ENCODE measurements around the gene PRRT4. TPM values are rescaled to one million over a fixed set of nuclear protein-coding genes. Genes with fewer than 3 reads are reported as not detected.
A peak's percentile ranks its signal among the peaks of the same experiment; 100 is the strongest.

PRRT4 gene
- total RNA-seq, 1 donor from 2014 or later, result 0.21 TPM

- H3K4me1 Mint-ChIP-seq (ENCODE audit: low read depth), result peaks cover 30% of the 10 kb centered on the region
- H3K9me3 Mint-ChIP-seq, result no peaks in the 10 kb centered on the region
- H3K4me3 Mint-ChIP-seq, result peak within 1 kb of the TSS; percentile 95
- H3K36me3 Mint-ChIP-seq (ENCODE audit: low read depth), result peaks cover 7% of the 10 kb centered on the region
- peaks cover 16% of the 10 kb centered on the region for H3K27me3 Mint-ChIP-seq (ENCODE audit: insufficient read depth)
- peak within 1 kb of the TSS; percentile 89 for H3K27ac Mint-ChIP-seq
- peak; percentile 83 for DNase-seq (ENCODE audit: low spot score)
- intact Hi-C loops (cut with micrococcal nuclease), result loop anchor here (1.0 to 10.0 kb wide), 10 partner anchors 19 to 759 kb away; partner anchors contain the start of genes ATP6V1F, GCC1, HILPDA and IMPDH1
Measured at GRCh38 chr7:128343554-128344430, 17.7 kb downstream of the PRRT4 start, which contains the start of gene RBM28. TSS of gene RBM28 (minus strand) at chr7:128343908. CDS start at chr7:128343793, 115 bp downstream.

GRCh38 chr7:128341733-128342132 lies 19.8 kb downstream of the PRRT4 start:
- Mint-ChIP-seq H3K4me3 (peak overlapping the region; percentile 95), H3K27me3 (ENCODE audit: insufficient read depth) (no peaks in the 10 kb centered on the region), H3K4me1 (ENCODE audit: low read depth) (peaks cover 30% of the 10 kb centered on the region)

GRCh38 chr7:128335730-128336129 lies 25.8 kb downstream of the PRRT4 start:
- no peak for DNase-seq (ENCODE audit: low spot score)
- Mint-ChIP-seq H3K9me3 (no peaks in the 10 kb centered on the region), H3K27me3 (ENCODE audit: insufficient read depth) (no peaks in the 10 kb centered on the region), H3K27ac (no peak overlapping the region), H3K36me3 (ENCODE audit: low read depth) (peaks cover 45% of the 10 kb centered on the region), H3K4me1 (ENCODE audit: low read depth) (peaks cover 3% of the 10 kb centered on the region), H3K4me3 (no peak overlapping the region)
- intact Hi-C loops (cut with micrococcal nuclease), result no loop called here

More at GRCh38 chr7:128341733-128342132, 19.8 kb downstream of the PRRT4 start:
- Mint-ChIP-seq H3K9me3 (no peaks in the 10 kb centered on the region), H3K36me3 (ENCODE audit: low read depth) (peaks cover 17% of the 10 kb centered on the region), H3K27ac (no peak overlapping the region)
- no peak for DNase-seq (ENCODE audit: low spot score)
- intact Hi-C loops (cut with micrococcal nuclease), result loop anchor here (2.0 to 10.0 kb wide), 7 partner anchors 21 to 757 kb away; partner anchors contain the start of genes ATP6V1F and GCC1

- Mint-ChIP-seq H3K4me1 (ENCODE audit: low read depth) (peaks cover 22% of the 10 kb centered on the region), H3K27me3 (ENCODE audit: insufficient read depth) (no peaks in the 10 kb centered on the region), H3K9me3 (no peaks in the 10 kb centered on the region), H3K27ac (no peak overlapping the region), H3K4me3 (no peak overlapping the region), H3K36me3 (ENCODE audit: low read depth) (peaks cover 36% of the 10 kb centered on the region)
- intact Hi-C loops (cut with micrococcal nuclease), result loop anchor here (10.0 kb wide), 1 partner anchor 620 kb away; no protein-coding TSS in a partner anchor
- DNase-seq (ENCODE audit: low spot score), result no peak
Measured at GRCh38 chr7:128324368-128324680, 37.2 kb downstream of the PRRT4 start.

GRCh38 chr7:128323459-128324367 lies 37.8 kb downstream of the PRRT4 start:
- Mint-ChIP-seq H3K4me3 (no peak overlapping the region), H3K4me1 (ENCODE audit: low read depth) (peaks cover 24% of the 10 kb centered on the region), H3K27me3 (ENCODE audit: insufficient read depth) (no peaks in the 10 kb centered on the region), H3K9me3 (no peaks in the 10 kb centered on the region), H3K36me3 (ENCODE audit: low read depth) (peaks cover 40% of the 10 kb centered on the region), H3K27ac (no peak overlapping the region)
- DNase-seq (ENCODE audit: low spot score), result no peak
- intact Hi-C loops (cut with micrococcal nuclease), result loop anchor here (10.0 kb wide), 1 partner anchor 619 kb away; no protein-coding TSS in a partner anchor

- H3K27ac Mint-ChIP-seq, result no peak overlapping the region
- H3K36me3 Mint-ChIP-seq (ENCODE audit: low read depth), result peaks cover 43% of the 10 kb centered on the region
- H3K9me3 Mint-ChIP-seq, result no peaks in the 10 kb centered on the region
- H3K4me3 Mint-ChIP-seq, result no peak overlapping the region
- peaks cover 27% of the 10 kb centered on the region for H3K4me1 Mint-ChIP-seq (ENCODE audit: low read depth)
- H3K27me3 Mint-ChIP-seq (ENCODE audit: insufficient read depth), result no peaks in the 10 kb centered on the region
- intact Hi-C loops (cut with micrococcal nuclease), result loop anchor here (10.0 kb wide), 1 partner anchor 618 kb away; no protein-coding TSS in a partner anchor
- DNase-seq (ENCODE audit: low spot score), result no peak
Measured at GRCh38 chr7:128323040-128323439, 38.5 kb downstream of the PRRT4 start.

GRCh38 chr7:128322040-128322643 lies 39.3 kb downstream of the PRRT4 start:
- H3K27ac Mint-ChIP-seq, result peak overlapping the region; percentile 36
- peaks cover 49% of the 10 kb centered on the region for H3K36me3 Mint-ChIP-seq (ENCODE audit: low read depth)
- H3K4me3 Mint-ChIP-seq, result no peak overlapping the region
- H3K9me3 Mint-ChIP-seq, result no peaks in the 10 kb centered on the region
- intact Hi-C loops (cut with micrococcal nuclease), result loop anchor here (10.0 kb wide), 1 partner anchor 617 kb away; no protein-coding TSS in a partner anchor
- no peaks in the 10 kb centered on the region for H3K27me3 Mint-ChIP-seq (ENCODE audit: insufficient read depth)
- peaks cover 27% of the 10 kb centered on the region for H3K4me1 Mint-ChIP-seq (ENCODE audit: low read depth)
- DNase-seq (ENCODE audit: low spot score), result no peak

- Mint-ChIP-seq H3K4me3 (no peak overlapping the region), H3K4me1 (ENCODE audit: low read depth) (peaks cover 27% of the 10 kb centered on the region), H3K36me3 (ENCODE audit: low read depth) (peaks cover 57% of the 10 kb centered on the region), H3K27ac (peak overlapping the region; percentile 7), H3K9me3 (no peaks in the 10 kb centered on the region), H3K27me3 (ENCODE audit: insufficient read depth) (no peaks in the 10 kb centered on the region)
- intact Hi-C loops (cut with micrococcal nuclease), result loop anchor here (10.0 kb wide), 1 partner anchor 616 kb away; no protein-coding TSS in a partner anchor
- no peak for DNase-seq (ENCODE audit: low spot score)
Measured at GRCh38 chr7:128321044-128321422, 40.5 kb downstream of the PRRT4 start.

- Mint-ChIP-seq H3K36me3 (ENCODE audit: low read depth) (peaks cover 58% of the 10 kb centered on the region), H3K4me3 (no peak overlapping the region), H3K27ac (no peak overlapping the region), H3K4me1 (ENCODE audit: low read depth) (peaks cover 27% of the 10 kb centered on the region), H3K9me3 (no peaks in the 10 kb centered on the region), H3K27me3 (ENCODE audit: insufficient read depth) (no peaks in the 10 kb centered on the region)
- no peak for DNase-seq (ENCODE audit: low spot score)
- intact Hi-C loops (cut with micrococcal nuclease), result no loop called here
Measured at GRCh38 chr7:128318691-128319090, 42.8 kb downstream of the PRRT4 start.

GRCh38 chr7:128311013-128311412 lies 50.5 kb downstream of the PRRT4 start:
- intact Hi-C loops (cut with micrococcal nuclease), result no loop called here
- Mint-ChIP-seq H3K4me1 (ENCODE audit: low read depth) (no peaks in the 10 kb centered on the region), H3K27ac (no peak overlapping the region), H3K36me3 (ENCODE audit: low read depth) (peaks cover 41% of the 10 kb centered on the region), H3K9me3 (no peaks in the 10 kb centered on the region), H3K4me3 (no peak overlapping the region), H3K27me3 (ENCODE audit: insufficient read depth) (no peaks in the 10 kb centered on the region)
- DNase-seq (ENCODE audit: low spot score), result no peak

- Mint-ChIP-seq H3K4me3 (no peak overlapping the region), H3K4me1 (ENCODE audit: low read depth) (no peaks in the 10 kb centered on the region), H3K27ac (no peak overlapping the region), H3K9me3 (no peaks in the 10 kb centered on the region), H3K27me3 (ENCODE audit: insufficient read depth) (no peaks in the 10 kb centered on the region), H3K36me3 (ENCODE audit: low read depth) (peaks cover 41% of the 10 kb centered on the region)
- DNase-seq (ENCODE audit: low spot score), result no peak
- intact Hi-C loops (cut with micrococcal nuclease), result no loop called here
Measured at GRCh38 chr7:128310499-128310898, 51.0 kb downstream of the PRRT4 start.

- intact Hi-C loops (cut with micrococcal nuclease), result no loop called here
- no peaks in the 10 kb centered on the region for H3K4me1 Mint-ChIP-seq (ENCODE audit: low read depth)
- H3K9me3 Mint-ChIP-seq, result no peaks in the 10 kb centered on the region
- no peaks in the 10 kb centered on the region for H3K27me3 Mint-ChIP-seq (ENCODE audit: insufficient read depth)
- no peak overlapping the region for H3K4me3 Mint-ChIP-seq
- no peak overlapping the region for H3K27ac Mint-ChIP-seq
- no peak for DNase-seq (ENCODE audit: low spot score)
- H3K36me3 Mint-ChIP-seq (ENCODE audit: low read depth), result peaks cover 40% of the 10 kb centered on the region
Measured at GRCh38 chr7:128309976-128310375, 51.5 kb downstream of the PRRT4 start.
